Measurements from ENCODE around the gene TPST1. TPM values are rescaled to one million over a fixed set of nuclear protein-coding genes. Genes with fewer than 3 reads are reported as not detected.

The TPST1 gene
- total and polyA plus RNA-seq, 2 of the 8 experiments (the other 6 are each of a cell fraction or from before 2014, with no cell fraction given) = 8.2 to 18.4 TPM

GRCh38 chr7:66173856-66174255 lies 31.3 kb upstream of the TPST1 start:
- H3K56ac ChIP-seq (replicated peaks; ENCODE audit: insufficient read length, low read depth, low read length) = no peak overlapping the region
- H3K18ac ChIP-seq (ENCODE audit: extremely low read depth, low read length) = no peak overlapping the region
- DNase-seq (ENCODE audit: low read depth in 1 of 2, low spot score in 2 of 2) (no peak), FAIRE-seq (no peak)
- H3K9me3 ChIP-seq (ENCODE audit: insufficient read depth in 2 of 2, low read depth in 1 of 2, low read length in 1 of 2) = peaks cover 3 to 4% of the 10 kb centered on the region in 2 experiments; a peak in 2 of 4 replicates
- H2BK20ac ChIP-seq (ENCODE audit: low read length) = no peak overlapping the region
- WGBS, 2 experiments (ENCODE audit: extremely low coverage in 1 of 2, insufficient coverage in 1 of 2, insufficient read length in 1 of 2, insufficient replicate concordance in 2 of 2, low coverage in 1 of 2, low lambda C conversion rate in 2 of 2, missing lambda C conversion rate in 1 of 2) = 94% methylated on average over 5 of the region's 5 CpGs; no CpG with 5 or more reads in 1 of the 2 experiments
- no peak overlapping the region for H4K91ac ChIP-seq (replicated peaks; ENCODE audit: insufficient read length, low read length)
- H4K8ac ChIP-seq (ENCODE audit: extremely low read depth, insufficient read depth, low read length) = no peak overlapping the region
- H3K4me1 ChIP-seq (replicated peaks in 1 of 4; ENCODE audit: control insufficient read depth in 3 of 4, insufficient read depth in 4 of 4, low read length in 3 of 4) = no peaks in the 10 kb centered on the region; a peak in 1 of 7 replicates
- no peak overlapping the region for H3K9ac ChIP-seq (replicated peaks in 1 of 4; ENCODE audit: extremely low read depth in 1 of 4, low read depth in 3 of 4, low read length in 3 of 4)
- H2BK15ac ChIP-seq (ENCODE audit: low read length) = no peak overlapping the region
- POLR2A ChIA-PET (ENCODE audit: partially characterized antibody) = interaction anchor here (1.3 kb wide), 1 partner anchor 16 kb away, joined by 3 read pairs; no protein-coding TSS in a partner anchor
- no peaks in the 10 kb centered on the region for H3K79me1 ChIP-seq (ENCODE audit: low read depth, low read length)
- H2AFZ ChIP-seq (ENCODE audit: low read length) = no peak overlapping the region
- CTCF ChIA-PET (ENCODE audit: partially characterized antibody) = no interaction called here
- no peaks in the 10 kb centered on the region for H3K36me3 ChIP-seq (ENCODE audit: control insufficient read depth in 2 of 4, insufficient read depth in 4 of 4, low read length in 3 of 4)
- H3K79me2 ChIP-seq (ENCODE audit: control insufficient read depth in 1 of 2, insufficient read depth in 2 of 2, low read length in 2 of 2) = no peaks in the 10 kb centered on the region
- H3K27me3 ChIP-seq (replicated peaks in 1 of 4; ENCODE audit: control insufficient read depth in 3 of 4, extremely low read depth in 1 of 4, insufficient read depth in 3 of 4, low read length in 3 of 4) = no peaks in the 10 kb centered on the region
- no peak overlapping the region for H2AK5ac ChIP-seq (ENCODE audit: low read depth, low read length)
- H3K27ac ChIP-seq (ENCODE audit: low read depth, low read length) = no peak overlapping the region
- TF ChIP-seq CEBPB (IDR thresholded peaks at IDR 0.05; ENCODE audit: low read depth, low read length) = no peak
- H2BK12ac ChIP-seq (ENCODE audit: low read depth, low read length) = no peak overlapping the region
- H3K23ac ChIP-seq (ENCODE audit: insufficient read length) = no peak overlapping the region
- no peak overlapping the region for H2BK120ac ChIP-seq (replicated peaks; ENCODE audit: low read depth, low read length)
- no peak overlapping the region for H3K4me2 ChIP-seq (ENCODE audit: insufficient read depth in 1 of 2, low read depth in 2 of 2, low read length in 2 of 2)
- no peak overlapping the region for H3K4ac ChIP-seq (replicated peaks; ENCODE audit: insufficient read length, low read depth, low read length)
- no peaks in the 10 kb centered on the region for H4K20me1 ChIP-seq (replicated peaks in 1 of 2; ENCODE audit: control insufficient read depth in 1 of 2, insufficient read depth in 2 of 2, low read length in 2 of 2)
- no peak overlapping the region for H2BK5ac ChIP-seq (ENCODE audit: low read depth, low read length)
- no peak overlapping the region for H4K5ac ChIP-seq (ENCODE audit: insufficient read length, low read depth, low read length)
- H3K4me3 ChIP-seq (ENCODE audit: extremely low read depth in 1 of 4, insufficient read depth in 2 of 4, low read depth in 3 of 4, low read length in 4 of 4) = no peak overlapping the region
- H3K23me2 ChIP-seq (ENCODE audit: low read depth, low read length) = no peaks in the 10 kb centered on the region
- H3K14ac ChIP-seq (ENCODE audit: insufficient read length) = no peak overlapping the region

Data from H1 (cell line).